HG03066 (cell line): ENCODE data around the gene PHLPP1.

Experiments
- ATAC-seq: cut with Tn5 transposase; IDR thresholded peaks from one replicate; pipeline ENCODE4 v1.9.1; 2021; ENCODE audit warnings: low read depth; ENCODE audit not compliant: unreplicated experiment

Gene PHLPP1

DNA sequence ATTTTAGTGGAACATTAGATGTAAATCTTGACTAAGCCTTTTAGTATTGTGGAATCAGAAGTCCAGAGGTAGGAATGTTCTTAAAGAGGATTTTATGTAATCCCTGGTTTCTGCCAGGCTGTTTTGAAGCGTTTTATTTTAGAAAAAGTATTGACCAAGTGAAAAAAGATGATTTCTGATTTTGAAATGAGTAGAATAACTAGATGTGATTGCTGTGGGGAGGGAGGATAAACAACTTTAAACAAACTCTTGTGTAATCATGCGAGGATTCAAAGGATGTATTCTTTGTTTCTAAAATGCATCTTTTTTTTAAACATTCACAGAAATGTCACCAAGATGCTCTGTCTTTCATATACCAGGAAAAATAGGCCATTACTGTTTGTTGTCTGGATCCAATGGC lies 53.9 kb downstream of the PHLPP1 start:
- ATAC-seq: no peak

DNA sequence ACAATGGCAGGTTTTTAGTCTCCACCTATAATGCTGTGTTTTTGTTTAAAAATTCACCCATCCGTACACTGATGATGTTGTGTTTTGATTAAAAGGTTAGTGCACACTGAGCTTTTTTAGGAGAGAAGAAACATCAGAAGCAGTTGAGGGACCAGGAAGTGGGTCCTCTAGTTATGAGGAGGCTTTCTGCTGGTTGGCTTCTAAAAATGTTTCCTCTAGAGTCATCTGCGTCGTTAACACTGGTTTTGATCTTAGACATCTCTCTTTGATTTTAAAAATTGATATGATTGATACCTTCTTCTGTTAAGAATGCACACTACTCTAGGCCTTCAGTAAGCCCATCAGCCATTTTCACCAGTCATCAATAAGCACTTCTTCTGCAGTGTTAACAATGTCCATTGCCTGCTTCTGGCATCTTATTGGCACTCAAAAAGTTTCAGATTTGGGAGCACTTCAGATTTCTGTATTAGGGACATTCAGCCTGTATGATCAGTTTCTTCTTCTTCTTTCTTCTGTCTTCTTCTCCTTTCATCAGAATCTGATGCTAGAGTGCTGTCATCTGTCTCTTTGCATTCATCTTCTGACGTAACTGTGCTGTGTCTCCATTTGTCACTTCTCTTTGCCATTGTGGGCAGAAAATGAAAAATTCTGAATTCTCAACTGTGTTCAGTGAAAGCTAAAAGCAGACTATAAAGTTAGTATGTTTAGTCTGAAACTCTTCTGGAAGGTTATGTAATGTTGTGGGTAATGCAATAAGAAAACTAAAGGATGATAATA lies 56.3 kb downstream of the PHLPP1 start:
- ATAC-seq: peak; percentile 54

DNA sequence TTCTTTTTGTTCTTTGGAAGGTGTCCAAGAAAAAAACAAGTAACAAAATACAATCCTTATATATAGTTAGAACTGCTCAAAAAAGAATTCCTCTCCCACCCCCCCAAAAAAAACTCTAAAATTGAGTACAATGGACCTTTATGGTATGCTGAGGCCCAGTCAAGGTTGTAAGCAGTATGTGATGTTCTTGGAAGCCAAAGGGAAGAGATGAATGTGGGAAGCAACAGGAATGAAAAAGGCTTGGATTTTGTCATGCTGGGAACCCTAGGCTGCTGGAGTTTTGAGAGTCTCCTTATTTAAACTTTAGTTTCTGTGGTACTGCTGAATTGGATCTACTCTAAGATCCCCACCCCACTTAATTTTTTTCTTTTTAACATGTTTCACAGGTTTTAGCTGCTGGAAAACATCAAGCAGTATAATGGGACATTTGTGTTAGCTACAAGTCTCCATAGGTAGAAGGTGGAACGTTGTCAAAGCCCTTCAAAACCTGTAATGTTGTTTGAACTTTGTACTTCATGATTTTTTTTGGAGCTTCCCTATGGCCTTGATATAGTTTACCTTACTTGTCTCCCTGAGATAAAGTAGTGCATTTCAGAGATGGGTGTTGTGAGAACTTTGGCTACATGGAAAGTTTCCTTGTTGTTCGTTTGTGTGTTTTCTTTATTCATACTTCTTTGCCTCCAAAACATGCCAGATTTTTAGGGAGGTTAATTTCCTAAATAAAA lies 57.7 kb downstream of the PHLPP1 start:
- ATAC-seq: no peak

DNA sequence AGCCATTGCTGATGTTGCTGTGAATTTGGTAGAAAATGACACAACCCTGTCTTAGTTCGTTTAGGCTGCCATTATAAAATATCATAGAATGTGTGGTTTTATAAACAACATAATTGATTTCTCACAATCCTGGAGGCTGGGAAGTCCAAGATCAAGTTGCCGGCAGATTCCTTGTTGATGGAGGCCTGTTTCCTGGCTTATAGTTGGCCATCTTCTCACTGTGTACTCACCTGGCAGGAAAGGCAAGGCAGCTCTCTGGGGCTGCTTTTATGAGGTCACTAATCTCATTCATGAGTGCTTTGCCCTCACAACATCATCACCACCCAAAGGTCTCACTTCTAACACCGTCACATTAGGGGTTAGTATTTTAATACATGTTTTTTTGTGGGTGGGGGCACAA lies 58.4 kb downstream of the PHLPP1 start:
- no peak for ATAC-seq

DNA sequence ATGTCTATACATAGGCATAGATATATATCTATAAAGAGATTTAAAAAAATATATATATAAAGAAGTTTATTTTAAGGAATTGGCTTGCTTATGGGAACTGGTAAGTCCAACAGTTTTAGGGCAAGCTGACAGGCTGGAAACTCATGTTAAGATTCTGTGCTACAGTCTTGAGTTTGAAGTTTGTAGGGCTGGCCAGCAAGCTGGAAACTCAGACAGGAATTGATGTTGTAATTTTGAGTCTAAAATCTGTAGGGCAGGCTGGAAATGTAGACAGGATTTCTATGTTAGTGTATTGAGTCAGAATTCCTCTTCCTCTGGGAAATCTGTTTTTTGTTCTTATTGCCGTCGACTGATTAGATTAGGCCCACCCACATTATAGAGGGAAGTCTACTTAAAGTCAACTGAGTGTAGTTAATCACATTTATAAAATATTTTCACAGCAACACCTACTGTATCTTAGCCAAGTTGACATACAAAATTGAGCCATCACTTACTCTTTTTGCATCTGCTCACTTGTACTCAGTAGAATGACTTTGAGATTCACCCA lies 60.8 kb downstream of the PHLPP1 start:
- ATAC-seq: no peak

DNA sequence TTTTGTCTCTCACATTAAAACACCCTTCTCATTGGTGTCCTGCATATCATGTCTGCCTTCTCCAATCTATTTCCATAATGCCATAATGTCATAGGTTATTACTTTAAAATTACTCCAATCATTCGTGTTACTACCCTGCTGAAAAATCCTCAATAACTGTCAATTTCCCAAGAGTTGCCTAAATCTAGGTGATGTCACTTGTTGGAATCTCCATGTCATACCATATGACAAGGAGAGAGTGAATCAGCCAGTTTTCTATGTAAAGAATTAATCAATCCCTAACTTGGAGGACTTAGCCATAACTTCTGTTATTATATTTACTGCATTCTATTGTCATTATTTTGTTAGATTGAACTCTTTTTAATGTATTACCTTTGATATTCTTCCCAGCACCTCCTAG lies 62.5 kb downstream of the PHLPP1 start:
- ATAC-seq: no peak

DNA sequence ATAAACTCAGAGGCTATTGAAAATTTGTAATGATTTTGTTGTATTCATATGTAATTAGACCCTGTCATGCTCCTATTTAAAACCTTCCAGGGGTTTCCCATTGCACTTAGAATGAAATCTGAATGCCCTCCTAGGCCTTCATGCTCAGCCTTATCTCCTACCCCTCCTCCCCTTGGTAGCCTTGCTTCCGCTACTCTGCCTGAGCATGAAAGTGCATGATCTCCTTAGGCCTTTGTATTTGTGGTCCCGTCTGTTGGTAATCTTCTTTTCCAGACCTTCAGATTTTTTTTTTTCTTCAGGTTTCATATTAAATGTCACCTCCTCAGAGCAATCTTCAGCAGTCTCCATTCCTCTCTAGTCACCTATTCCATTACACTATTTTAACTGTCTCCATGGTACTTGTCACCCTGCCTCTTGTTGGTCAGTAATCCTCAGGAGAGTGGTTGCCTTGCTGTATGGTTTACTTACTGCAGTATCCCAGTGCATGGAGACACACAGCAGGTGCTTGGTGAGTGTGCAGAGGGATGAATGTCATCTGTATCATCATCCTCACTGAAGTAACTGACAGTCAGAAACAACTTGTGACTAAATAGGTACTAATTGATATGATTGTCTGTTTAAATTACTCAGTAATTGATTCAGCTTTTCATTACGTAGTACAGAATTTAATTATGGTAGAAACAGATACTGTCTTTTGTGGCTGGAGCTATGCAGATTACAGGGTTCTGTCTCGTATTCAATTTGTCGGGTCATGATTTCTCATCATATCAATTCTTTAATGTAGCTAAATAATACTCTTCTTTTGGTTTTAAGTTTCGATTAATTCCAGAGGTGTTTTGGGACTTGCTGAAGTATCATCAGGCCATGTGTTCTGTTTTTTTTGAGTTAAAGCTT lies 63.9 kb downstream of the PHLPP1 start:
- ATAC-seq: no peak

DNA sequence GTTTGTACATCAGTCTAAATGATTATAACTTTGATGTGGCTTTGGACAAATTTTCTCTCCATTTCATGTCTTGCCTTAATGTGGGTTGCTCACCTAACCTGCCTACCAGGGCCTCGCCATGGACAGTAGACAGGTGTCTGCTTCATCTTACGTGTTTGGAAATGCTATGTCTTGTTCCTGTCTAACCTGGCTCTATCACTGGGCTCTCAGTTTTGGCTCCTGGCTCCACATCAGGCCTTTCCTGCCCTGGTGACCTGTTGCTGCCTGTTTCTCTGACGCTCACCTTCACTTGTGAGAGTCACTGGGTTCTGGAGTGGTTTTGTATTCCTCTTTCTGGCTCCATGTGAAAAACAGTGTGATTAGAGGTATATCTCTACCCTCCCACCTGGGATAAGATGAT lies 65.9 kb downstream of the PHLPP1 start:
- ATAC-seq: no peak

DNA sequence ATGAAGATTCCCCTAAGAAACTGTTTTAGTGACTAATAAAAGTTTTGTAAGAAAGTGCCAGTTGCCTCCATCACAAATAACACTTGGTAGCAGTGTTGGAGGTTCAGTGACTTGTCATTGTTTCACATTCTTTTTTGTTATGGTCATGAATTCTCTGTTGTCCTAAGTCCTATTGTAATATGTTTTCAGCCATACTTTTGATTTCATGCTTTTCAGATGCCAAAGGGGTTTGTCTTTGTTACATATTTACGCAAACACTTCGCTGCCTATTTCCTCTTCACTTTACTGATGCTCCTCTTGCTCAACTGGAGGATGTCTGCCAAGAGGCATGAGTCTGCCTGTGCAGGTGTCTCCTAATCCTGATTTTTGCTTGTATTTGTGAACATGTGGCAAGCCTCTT lies 66.6 kb downstream of the PHLPP1 start:
- ATAC-seq: no peak

DNA sequence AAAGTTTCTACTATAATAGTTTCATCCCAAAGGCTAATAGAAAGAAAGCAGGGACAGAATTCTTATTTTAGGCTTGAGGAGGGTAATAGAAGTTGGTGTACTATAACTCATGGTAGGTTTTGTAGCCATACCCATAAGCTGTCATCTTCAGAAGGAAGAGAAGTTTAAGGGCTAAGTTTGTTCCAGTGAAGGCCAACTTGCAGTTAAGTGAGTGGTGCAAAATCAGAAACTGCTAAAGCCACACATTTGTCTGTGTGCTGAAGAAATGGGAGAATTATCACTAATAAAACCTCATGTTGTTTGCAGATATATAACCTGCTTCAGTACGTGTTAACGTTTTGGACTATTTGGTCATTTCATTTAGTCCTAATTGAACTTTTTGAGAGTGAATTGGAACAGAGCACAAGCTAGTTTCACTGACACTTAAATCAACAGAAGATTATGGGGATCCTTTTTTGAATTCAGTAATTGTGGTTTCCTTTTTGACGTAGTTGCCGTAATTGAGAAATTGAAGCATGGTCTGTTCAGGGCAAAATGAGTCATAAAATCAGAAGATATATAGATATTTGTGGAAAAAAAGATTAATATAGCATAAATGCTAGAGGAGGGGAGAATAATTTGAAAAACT lies 69.1 kb downstream of the PHLPP1 start:
- ATAC-seq: no peak

DNA sequence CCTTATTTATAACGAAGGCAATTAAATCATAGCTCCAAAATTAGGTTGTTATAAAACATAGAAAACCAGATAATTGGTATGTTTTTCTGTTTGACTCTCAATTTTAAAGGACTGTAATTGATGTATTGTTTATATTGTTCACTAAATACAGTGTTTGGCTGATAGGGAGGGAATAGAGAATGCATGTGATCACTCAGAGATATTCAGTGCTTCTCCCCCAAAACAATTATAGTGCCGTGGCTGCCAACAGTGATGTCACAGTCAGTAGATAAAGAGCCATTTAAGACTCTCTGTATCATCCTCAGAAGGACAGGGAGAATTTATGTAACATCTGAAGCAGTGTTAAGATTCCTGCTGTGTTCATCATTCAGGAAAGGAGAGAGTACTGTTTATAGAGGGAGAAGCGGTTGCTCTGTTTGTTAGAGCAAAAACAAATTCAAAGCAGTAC lies 69.6 kb downstream of the PHLPP1 start:
- ATAC-seq: no peak

DNA sequence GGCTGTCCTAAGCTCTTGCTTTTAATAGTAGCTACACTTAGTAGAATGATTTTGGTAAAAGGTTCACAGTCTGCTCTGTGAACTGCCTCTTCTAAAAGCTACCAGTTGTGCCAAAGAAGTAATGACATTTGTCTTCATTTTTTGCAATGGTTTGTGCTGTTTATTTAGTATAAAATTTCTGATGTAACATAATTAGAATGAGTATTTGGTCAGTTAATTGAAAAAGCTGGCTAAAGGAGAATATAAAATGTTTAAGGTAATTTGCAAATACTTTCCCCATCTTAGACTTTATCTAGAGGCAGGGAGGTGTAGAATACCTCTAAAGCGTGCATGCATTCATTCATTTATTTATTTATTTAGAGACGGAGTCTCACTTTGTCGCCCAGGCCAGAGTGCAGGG lies 71.3 kb downstream of the PHLPP1 start:
- ATAC-seq: no peak

DNA sequence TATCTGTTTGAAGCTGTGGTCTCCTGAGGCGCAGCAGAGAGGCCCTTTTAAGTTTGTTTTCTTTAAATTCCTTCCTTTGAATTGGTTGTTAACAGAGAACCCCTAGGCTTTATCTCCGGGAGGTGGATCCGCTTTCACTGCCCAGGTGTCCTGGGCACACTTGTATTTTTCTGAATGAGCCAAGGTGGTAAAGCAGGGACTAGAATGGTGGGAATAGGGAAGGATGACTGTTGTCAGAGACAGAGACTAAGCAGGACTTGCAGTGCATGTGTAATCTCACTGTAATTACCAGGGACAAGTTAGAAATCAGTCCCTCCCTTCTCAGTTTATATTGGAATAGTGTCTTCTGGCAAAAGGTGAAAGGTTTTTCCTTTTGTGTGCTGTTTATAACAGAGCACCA lies 72.8 kb downstream of the PHLPP1 start:
- no peak for ATAC-seq

DNA sequence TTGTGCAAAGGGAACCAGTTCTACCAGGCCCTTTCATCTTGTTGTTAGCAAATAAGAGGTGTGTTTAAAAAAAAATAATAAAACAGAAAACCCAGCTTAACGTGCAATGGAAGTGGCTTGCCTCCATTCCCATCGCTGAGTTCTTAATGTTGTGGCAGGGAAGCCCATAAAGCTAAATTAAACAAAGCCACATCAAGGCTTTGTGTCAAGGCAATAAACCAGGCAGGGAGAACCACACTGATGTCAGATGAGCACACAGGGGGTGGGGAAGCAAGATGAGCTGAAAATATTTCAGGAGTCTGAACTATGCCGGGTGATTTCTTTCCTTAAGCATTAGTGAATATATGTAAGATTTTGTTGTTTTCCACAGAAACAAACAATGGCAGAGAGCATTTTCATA lies 73.5 kb downstream of the PHLPP1 start:
- ATAC-seq: no peak

DNA sequence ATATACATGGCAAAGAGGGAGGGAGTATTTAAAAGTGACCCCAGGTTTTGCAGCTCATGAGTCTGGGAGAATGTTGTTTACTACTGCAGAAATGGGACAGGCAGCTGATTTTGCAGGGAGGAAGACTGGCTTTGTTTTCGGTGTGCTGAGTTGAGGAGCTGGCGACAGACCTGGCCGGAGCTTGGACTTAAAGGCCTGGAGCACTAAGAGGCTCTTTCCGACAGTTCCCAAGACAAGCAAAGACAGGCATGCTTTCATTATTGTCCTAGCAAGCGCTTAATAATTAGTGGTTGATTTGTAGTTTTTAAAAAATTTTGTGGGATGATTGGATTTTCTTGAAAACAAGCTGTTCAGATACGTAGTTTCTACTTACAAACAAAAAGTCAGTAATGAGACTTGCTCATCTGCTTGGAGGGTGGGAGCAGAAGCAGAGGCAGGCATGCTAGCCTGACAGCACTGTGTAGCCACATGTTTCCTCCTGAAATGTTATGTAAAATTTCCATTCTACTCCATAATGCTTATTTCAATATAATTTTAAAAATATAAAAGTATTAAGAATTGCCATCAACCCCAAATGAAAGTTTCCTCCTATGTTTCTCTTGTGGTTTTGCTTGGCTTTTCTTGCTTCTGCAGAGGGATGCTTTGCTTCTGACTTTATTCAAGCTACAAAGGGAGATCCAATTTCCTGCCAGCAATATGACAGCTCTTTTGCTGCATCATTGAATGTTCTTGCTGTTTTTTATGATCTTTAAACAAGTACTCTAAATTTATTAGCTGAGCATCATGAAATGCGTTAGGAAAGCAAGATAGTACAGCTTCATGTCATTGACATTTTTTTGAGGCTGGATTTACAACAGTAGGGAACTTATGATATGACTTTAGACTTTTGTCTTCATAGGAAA lies 75.8 kb downstream of the PHLPP1 start:
- ATAC-seq: no peak

DNA sequence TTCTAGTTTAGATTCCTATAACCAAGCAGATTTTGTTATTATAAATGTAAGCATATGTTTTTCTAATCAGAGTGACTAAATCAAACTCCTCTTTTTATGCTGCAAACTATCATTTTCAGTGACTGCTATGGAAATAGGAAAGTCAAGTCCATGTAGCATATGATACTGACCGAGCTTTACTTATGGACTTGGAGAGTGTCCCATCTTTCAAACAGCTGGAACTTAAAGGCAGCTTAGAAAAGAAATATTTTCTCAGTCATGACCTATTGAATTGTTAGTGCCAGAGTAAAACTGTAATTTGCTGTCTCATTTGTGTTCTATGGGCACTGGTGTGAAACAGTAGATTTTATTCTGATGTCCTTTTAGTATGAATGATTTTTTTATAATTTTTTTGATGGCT lies 76.7 kb downstream of the PHLPP1 start:
- ATAC-seq: no peak

DNA sequence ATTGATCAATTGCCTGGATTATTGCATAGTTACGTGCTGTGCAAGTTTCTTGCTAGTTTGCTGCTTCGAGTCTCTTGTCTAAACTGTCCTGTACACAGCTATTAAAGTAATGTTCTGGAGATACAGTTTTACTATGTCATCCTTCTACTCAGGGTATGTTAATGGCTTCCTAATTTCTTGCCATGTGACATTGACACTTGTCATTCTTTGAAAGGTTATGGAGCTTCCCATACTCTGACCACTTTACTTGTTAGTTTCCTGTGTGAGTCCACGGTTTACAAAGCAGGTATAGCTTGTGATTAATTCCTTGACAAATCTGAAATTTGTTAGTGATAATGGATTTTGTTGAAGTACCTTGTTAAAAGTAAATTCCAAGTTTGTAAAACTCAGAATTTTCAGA lies 80.5 kb downstream of the PHLPP1 start:
- ATAC-seq: no peak

DNA sequence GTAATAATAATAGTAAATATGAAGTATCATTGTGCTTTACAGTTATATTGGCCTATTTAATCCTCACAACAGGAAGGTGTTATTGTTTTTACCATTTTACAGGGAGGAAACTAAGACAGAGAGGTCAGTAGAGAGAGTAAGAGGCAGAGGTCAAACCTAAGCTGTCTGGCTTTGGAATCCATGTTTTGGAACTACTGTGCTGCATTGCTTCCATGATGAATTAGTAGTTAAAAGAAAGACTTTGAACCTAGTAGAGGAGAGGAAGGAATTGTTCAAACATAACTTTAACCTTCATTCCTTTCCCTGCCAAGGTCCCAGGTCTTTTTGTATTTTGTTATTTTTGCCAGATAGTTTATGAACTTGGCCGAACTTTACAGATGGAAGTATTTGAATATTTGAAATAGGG lies 80.9 kb downstream of the PHLPP1 start:
- no peak for ATAC-seq

DNA sequence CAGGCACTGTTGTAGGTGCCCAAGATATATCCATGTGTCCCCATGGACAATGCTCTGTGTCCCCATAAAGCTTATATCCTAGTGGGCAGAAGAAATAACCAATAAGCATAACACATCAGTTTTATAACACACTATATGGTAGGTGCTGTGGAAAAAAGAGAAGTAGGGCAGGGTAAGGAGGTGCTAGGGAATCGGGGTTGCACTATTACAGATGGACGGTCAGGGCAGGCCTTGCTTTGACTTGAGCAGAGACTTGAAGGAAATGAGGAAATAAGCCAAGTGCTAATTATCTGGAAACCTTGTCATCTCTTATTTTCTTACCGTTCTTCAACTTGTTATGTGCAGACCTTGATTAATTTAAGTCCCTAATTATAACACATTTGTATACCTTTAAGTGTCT lies 82.0 kb downstream of the PHLPP1 start:
- ATAC-seq: no peak
